Lower leg skin (tissue), 4 donors: Measurements from ENCODE around the gene STARD10. TPM values are rescaled to one million over a fixed set of nuclear protein-coding genes. Genes with fewer than 3 reads are reported as not detected.

Experiments used
- DNase-seq, 2 donors: peaks; one replicate each; pipeline ENCODE4 v3.0.0-alpha.2; 2019; ENCODE audit warnings: low spot score in 2 of 2
- H3K4me3 ChIP-seq: fragments of 200-600 bp; sonication (generic); 2 replicates; pipeline ENCODE4 v1.5.1; 2017; ENCODE audit warnings: mild to moderate bottlenecking, low read depth; ENCODE audit not compliant: poor library complexity, severe bottlenecking
- POLR2A ChIP-seq, 2 donors: fragments of 450-650 bp; IDR thresholded peaks; one replicate each; pipeline ENCODE4 v1.6.1; 2016 to 2017; ENCODE audit warnings: antibody characterized with exemption in 2 of 2, mild to moderate bottlenecking in 1 of 2, moderate library complexity in 1 of 2
- WGBS, 2 donors: methylation state at CpG; one replicate each; pipeline ENCODE4 v1.1.5; 2018; 5-methylcytosine and 5-hydroxymethylcytosine counted together
- intact Hi-C: fragments of 100-400 bp; cut with DNase I; formaldehyde crosslinking; loops from one replicate; pipeline ENCODE4 v1.15.0; 2023; ENCODE audit warnings: low total_unique reads
- total RNA-seq, 4 donors: library from RNA; depleted of rRNA; stranded (reverse); fragments of >200 nt; gene quantifications; one replicate each; pipeline ENCODE4 v1.1.0, GENCODE V29; 2016
- TF ChIP-seq, protein P1 (sequence below), 3 donors: fragments of 450-650 bp; IDR thresholded peaks; one replicate each; pipeline ENCODE4 v1.5.1; 2016; ENCODE audit warnings: antibody characterized with exemption in 3 of 3, mild to moderate bottlenecking in 3 of 3, moderate library complexity in 2 of 3

STARD10 gene
- total RNA-seq, 4 donors from 2014 or later = 90.3 to 119 (median 110) TPM

DNA sequence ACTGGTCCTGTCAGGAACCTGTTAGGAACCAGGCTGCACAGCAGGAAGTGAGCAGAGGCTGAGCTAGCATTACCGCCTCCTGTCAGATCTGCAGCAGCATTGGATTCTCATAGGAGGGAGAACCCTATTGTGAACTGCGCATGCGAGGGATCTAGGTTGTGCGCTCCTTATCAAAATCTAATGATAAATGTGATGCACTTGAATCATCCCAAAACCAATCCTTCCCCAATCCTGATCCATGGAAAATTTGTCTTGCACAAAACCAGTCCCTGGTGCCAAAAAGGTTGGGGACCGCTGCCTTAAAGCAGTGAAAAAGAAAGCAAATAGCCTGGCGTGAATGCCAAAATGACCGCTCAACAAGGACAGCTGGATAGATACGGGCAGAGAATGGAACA is 39.7 kb downstream of the STARD10 start:
- no peak overlapping the region for H3K4me3 ChIP-seq
- TF ChIP-seq POLR2A (IDR thresholded peaks at IDR 0.05) = no peak
- TF ChIP-seq, protein P1, sequence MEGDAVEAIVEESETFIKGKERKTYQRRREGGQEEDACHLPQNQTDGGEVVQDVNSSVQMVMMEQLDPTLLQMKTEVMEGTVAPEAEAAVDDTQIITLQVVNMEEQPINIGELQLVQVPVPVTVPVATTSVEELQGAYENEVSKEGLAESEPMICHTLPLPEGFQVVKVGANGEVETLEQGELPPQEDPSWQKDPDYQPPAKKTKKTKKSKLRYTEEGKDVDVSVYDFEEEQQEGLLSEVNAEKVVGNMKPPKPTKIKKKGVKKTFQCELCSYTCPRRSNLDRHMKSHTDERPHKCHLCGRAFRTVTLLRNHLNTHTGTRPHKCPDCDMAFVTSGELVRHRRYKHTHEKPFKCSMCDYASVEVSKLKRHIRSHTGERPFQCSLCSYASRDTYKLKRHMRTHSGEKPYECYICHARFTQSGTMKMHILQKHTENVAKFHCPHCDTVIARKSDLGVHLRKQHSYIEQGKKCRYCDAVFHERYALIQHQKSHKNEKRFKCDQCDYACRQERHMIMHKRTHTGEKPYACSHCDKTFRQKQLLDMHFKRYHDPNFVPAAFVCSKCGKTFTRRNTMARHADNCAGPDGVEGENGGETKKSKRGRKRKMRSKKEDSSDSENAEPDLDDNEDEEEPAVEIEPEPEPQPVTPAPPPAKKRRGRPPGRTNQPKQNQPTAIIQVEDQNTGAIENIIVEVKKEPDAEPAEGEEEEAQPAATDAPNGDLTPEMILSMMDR (IDR thresholded peaks at IDR 0.05) = no peak
- DNase-seq = no peak
- WGBS, 2 donors = 90 to 93% methylated on average over 8 of the region's 8 CpGs
- intact Hi-C loops = no loop called here

- intact Hi-C loops = no loop called here
- no peak for DNase-seq
- WGBS, 2 donors = 93 to 98% methylated on average over 9 of the region's 9 CpGs
- TF ChIP-seq POLR2A (IDR thresholded peaks at IDR 0.05) = no peak
- TF ChIP-seq, protein P1 (IDR thresholded peaks at IDR 0.05) = no peak
- no peak overlapping the region for H3K4me3 ChIP-seq
Measured at GRCh38 chr11:72753341-72754148, 40.3 kb downstream of the STARD10 start.

DNA sequence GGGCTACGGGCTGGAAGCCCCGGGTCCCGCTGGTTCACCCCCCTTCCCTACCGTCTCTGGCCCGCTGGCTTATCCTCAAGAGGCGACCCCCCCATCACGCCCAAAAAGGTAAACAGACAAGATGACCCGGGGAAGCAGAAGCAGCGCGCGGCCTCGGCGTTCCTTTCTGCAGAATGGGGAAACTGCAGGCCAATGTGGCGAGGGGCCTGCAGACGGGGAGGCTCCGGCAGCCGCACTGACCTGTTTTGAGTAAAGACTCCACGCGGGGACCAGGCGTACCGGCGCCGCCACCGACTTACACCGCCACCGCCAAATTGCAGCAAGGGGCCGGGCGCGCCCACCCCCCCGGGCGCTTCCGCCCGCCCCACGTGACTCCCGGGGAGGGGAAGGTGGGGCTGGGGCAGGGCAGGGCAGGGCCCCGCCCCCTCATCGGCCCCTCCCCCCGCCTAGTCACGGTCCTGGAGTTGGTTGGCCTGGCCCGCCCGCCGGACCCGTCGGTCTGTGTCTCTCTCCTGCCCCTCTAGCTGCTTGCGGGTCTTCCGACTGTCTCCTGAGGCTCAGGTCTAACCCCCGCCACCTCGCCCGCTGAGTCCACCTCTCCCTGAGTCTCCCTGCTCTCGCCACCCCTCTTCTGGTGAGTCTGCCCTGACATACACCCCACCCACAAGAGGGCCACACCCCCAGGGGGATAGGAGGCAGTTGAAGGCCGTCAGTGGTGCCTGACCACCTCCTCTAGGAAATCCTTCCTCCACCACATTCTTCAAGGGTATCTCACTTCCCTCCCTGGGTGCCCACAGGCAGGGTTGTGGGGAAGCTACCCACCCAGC is 41.5 kb downstream of the STARD10 start, which contains the start of gene ARAP1:
TSS of gene ARAP1 (minus strand) at position 321 of the 827 bp plus-strand sequence. CDS start 25,280 bp downstream, outside the sequence.
- TF ChIP-seq, protein P1 (IDR thresholded peaks at IDR 0.05) = no peak
- no peak for TF ChIP-seq POLR2A (IDR thresholded peaks at IDR 0.05)
- intact Hi-C loops = no loop called here
- 2 to 3% methylated on average over 26 to 36 of the region's 51 CpGs for WGBS, 2 donors
- peak within 1 kb of the TSS; percentile 27 for H3K4me3 ChIP-seq
- DNase-seq = peak; percentile 54 to 95

- WGBS, 2 donors = 25 to 31% methylated on average over 19 of the region's 19 CpGs
- TF ChIP-seq, protein P1 (IDR thresholded peaks at IDR 0.05) = no peak
- TF ChIP-seq POLR2A (IDR thresholded peaks at IDR 0.05) = no peak
- no peak for DNase-seq
- intact Hi-C loops = no loop called here
- H3K4me3 ChIP-seq = peak overlapping the region; percentile 27
Measured at GRCh38 chr11:72751116-72752087, 42.4 kb downstream of the STARD10 start.

- WGBS, 2 donors = 61 to 70% methylated on average over 2 of the region's 2 CpGs
- no peak for DNase-seq
- intact Hi-C loops = no loop called here
- TF ChIP-seq, protein P1 (IDR thresholded peaks at IDR 0.05) = no peak
- no peak for TF ChIP-seq POLR2A (IDR thresholded peaks at IDR 0.05)
- H3K4me3 ChIP-seq = no peak overlapping the region
Measured at GRCh38 chr11:72750556-72751115, 43.2 kb downstream of the STARD10 start.
